PC-9 (cell line): ENCODE data around the gene VAPA.

Experiments used
- CTCF ChIP-seq: fragments of 200-600 bp; sonication (generic); conservative IDR thresholded peaks from 2 replicates; pipeline ENCODE4 v1.6.1; 2017; ENCODE audit warnings: mixed run types, antibody characterized with exemption, mild to moderate bottlenecking, moderate library complexity
- EZH2 ChIP-seq: fragments of 200-600 bp; sonication (generic); IDR thresholded peaks from 2 replicates; pipeline ENCODE4 v1.8.0; 2017; ENCODE audit warnings: antibody characterized with exemption, low read depth

- TF ChIP-seq CTCF (no peak), EZH2 (no peak)
Observed at GRCh38 chr18:9878095-9878494, 35.7 kb upstream of the VAPA start.
